ENCODE data around the gene TNIP2.
"Not testable (repeated sequence)": the region's sequence is repeated elsewhere in the genome, so short reads cannot be mapped to it uniquely, and the experiment has no call there.

Gene TNIP2

DNA sequence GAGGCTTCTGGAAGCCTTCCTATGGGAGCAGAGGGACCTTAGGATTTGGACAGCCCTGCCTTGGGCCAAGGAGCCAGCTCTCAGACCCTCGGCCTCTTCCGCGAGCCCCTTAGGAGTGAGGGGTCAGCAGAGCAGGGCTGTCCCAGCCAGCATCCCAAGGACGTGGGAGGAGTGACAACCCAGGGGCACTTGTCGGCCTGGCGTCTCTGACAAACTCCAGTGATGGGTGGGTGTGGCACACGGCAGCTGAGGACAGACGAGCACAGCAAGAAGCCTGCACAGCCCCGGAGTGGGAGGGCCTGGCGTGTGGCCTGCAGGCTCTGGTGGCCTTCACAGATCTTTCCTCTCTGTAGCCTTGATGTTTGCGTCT, 11.6 kb upstream of the TNIP2 start:
- DNase-seq = no peak

DNA sequence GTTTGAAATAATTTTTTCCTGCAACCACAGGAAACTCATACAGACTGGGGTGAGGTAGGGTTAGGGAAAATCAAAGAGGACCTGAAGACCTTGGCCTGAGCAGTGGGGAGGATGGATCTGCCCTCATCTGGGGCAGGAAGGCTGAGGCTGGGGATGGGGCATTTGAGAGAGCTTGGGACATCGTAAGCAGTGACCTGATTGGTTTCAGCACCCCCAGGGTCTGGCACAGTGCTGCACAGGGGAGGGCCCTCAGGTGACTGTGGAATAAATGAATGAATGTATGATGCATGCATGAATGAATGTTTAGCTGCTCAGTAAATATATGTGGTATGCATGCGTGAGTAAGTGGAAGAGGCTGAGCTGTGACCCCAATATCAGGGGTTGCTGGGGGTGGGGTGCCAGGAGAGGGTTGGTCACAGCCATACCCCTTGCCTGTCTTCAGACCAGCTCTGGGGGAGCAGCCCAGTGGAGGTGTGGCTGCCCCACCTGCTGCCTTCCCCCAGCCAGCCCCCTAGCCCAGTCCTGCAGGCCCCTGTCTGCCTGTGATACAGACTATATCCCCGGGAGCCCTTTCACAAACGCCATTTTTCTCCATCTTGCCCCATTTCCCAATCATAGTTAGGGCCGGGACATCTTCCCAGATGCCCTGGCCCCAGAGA, 11.0 kb upstream of the TNIP2 start:
- DNase-seq = no peak

DNA sequence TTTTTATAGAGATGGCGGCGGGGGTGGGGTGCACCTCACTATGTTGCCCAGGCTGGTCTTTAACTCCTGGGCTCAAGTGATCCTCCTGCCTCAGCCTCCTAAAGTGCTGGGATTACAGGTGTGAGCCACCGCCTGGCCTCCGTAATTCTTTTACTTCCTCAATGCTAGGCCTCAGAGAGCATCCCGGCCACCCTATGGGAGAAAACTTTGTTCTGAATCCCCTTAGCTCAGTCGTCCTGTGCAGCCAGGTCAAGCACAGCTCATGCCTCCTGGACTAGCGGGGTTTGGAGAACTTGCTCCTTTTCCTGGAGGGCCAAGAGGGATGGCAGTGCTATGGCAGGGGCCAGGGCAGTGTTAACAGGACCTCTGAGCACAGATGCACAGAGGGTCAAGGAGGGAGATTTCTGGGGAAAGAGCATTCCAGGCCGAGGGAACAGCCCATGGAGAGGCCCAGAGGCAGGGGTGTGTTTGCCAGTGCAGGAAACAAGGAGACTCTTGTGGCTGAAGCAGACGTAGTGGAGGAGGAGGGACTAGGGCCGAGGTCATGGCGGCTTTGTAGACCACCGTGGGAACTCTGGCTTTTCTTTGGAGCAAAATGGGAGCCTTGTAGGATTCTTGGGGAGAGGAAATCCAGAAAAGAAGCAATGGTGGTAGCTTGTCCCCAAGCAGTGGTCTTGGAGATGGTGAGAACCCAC, 9.8 kb upstream of the TNIP2 start:
- DNase-seq = no peak

DNA sequence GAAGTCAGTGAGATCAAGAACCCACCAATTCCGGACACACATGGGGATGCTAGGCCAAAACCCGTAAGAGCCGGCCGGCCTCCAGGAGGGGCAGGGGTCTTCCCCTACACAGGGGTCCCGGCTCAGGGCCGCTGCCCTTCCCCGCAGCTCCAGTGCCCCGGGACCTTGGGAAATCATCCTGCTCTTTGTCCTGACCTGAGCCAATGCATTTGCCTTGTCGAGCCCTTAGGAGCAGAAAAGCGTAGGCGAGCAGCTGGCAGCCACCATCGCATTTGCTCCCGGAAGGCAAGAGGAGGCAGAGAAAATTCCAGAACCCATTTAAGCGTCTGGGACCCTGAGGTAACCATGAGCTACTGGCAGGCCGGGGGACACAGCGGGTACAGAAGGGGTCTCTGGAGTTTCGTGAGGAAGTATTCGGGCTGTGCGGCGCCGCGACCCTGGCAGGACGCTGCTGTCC, 7.4 kb upstream of the TNIP2 start:
- no peak for DNase-seq

DNA sequence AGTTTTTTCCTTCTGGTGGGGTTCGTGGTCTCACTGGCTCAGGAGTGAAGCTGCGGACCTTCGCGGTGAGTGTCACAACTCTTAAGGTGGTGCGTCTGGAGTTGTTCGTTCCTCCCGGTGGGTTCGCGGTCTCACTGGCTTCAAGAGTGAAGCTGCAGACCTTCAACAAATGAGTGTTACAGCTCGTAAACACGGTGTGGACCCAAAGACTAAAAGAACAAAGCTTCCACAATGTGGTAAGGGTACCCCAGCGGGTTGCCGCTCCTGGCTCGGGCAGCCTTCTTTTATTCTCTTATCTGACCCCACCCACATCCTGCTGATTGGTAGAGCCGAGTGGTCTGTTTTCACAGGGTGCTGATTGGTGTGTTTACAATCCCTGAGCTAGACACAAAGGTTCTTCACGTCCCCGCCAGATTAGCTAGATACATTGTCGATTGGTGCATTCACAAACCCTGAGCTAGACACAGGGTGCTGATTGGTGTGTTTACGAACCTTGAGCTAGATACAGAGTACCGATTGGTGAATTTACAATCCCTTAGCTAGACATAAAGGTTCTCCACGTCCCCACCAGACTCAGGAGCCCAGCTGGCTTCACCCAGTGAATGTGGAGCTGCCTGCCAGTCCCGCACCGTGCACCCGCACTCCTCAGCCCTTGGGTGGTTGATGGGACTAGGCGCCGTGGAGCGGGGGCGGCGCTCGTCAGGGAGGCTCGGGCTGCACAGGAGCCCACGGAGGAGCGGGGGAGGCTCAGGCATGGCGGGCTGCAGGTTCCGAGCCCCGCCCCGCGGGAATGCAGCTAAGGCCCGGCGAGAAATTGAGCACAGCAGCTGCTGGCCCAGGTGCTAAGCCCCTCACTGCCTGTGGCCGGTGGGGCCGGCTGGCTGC, 6.6 kb upstream of the TNIP2 start:
- DNase-seq = not testable (repeated sequence)

DNA sequence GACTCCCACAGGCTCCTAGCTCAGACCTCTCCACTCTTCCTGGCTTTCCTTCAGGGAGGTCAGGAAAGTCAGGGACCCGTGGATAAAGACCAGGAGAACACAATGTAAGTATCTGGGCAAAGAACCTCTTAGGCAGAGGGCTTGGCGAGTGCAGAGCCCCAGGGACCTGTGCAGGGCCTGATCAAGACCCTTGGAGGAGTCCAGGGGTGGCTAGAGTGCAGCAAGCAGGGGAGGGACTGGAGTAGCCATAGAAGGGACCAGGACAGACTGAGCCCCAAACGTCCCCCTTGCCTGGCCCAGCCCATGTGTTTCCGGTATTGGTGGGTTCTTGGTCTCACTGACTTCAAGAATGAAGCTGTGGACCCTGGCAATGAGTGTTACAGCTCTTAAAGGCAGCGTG, 5.9 kb upstream of the TNIP2 start:
- DNase-seq = no peak

DNA sequence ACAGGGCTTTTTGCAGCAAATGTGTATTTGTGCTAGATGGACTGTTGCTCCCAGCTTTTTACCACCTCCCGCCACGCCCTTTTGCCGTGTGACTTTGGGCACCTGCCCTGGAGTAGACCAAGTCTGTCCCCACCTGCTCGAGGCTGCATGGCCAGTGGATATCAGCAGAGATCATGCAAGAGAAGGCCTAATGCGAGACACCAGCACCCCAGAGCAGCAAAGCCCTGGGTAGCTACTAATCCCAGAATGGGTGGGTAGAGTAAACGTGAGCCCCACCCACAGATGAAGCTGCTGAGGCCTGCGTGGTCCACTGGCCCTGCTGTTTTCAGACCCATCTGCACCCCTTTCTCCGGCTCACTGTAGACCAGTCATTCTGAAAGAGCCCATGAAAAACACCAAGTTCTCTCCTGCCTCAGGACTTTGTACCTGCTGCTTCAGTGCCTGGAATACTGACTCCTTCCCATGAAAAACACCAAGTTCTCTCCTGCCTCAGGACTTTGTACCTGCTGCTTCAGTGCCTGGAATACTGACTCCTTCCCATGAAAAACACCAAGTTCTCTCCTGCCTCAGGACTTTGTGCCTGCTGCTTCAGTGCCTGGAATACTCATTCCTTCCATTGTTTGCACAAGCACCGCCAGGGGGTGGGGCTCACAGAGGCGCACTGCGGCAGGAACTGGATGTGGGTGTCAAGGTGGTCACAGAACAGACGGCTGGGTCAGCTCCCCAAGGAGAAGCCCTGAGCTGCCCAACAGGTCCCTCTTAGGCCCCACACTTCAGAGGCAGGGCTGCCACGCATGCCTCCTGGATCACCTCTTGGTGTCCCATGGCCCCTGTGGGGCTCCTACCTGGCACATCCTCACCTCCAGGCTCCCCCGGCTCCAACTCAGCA, 5.1 kb upstream of the TNIP2 start:
- no peak for DNase-seq

DNA sequence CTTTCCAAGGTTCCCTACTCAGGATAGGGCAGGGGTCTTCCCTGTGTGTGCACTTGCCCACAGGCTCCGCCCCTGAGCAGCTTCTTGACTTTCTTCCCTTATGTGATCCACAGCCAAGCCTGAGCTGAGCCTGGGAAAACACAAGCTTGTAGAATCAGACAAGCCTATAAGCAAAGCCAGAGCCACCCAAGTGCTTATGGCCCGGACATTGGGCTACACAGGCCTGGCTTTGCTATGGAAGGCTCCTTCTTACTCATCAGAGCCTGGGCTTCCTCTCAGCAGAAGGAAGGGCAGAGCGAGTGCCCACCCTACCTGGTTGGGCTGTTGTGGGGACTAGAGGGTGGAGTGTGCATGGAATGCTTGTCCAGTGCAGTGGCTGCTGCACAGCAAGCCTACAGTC, 1.3 kb upstream of the TNIP2 start:
- DNase-seq = no peak

DNA sequence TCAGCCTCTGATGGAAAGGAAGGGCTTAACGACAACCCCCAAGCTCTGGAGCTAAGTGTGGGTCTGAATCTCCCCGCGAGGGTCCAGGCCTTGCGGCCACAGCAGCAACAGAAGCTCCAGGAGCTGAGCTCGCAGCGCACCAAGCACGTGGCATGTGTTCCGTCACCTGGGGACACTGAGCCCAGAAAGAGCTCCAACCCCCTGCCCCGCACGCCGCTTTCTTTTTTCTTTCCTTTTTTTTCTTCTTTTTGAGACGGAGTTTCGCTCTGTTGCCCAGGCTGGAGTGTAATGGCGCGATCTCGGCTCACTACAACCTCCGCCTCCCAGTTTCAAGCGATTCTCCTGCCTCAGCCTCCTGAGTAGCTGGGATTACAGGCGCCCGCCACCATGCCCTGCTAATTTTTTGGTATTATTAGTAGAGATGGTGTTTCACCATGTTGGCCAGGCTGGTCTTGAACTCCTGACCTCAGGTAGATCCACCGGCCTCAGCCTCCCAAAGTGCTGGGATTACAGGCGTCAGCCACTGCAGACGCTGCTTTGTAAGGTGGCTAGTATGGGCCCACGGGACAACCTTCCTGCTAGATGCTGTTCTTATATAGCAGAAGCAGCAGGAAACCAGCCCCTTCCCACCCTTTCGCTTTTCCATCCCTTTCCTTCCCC, 685 bp upstream of the TNIP2 start:
- no peak for DNase-seq

DNA sequence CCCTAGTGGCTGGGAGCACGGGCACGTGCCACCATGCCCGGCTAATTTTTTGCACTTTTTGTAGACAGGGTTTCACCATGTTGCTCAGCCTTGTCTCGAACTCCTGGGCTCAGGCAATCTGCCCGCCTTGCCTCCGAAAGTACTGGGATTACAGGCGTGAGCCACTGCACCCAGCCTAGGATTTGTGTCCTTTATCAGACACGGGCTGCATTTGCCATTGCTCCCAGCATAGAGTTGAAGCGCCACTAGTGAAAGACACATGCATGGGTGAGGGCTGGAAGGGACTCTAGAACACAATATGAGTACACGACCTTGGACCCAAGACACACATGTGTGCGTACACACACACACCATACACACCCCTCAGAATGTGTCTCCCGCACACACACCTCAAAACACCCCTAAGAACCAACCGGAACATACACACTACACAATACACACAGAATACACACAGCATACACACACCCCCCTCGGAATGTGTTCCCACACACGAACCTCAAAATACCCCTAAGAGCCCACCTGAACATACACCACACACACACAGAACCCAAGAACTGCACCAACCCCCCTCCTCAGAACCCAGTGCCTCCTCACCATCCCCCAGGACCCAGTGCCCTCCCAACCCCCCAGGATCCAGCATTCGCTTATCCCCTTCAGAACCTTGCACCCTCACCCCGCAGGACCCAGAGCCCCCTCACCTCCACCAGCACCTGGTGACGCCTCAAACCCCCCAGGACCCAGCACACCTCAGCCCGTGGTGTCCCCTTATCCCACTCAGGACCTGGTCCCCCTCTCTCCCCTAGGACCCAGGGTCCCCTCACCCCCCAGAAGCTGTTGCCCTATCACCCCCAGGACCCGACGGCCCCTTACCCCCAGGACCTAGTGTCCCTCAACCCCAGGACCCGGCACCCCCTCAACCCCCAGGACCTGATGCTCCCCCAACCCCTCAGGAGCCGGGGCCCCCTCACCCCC, 1.0 kb downstream of the TNIP2 start:
- no peak for DNase-seq

DNA sequence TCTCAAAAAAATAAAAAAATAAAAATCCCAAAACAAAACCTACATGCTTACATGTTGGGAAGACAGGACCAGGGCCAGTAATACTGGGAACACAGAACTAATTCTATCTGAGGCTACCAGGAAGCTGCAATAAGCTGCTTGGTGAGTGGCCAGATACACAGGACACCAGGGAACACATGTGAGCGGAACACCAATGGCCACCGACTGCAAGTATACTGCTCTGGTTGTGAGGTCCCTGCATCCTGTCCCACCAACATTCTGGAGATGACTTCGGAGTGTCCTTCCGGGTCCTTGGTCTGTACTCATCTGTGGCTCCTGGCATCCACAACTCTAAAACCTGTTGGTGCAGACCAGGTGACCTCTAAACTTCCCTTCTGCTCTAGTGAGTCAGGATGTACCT, 2.7 kb downstream of the TNIP2 start:
- DNase-seq = no peak

DNA sequence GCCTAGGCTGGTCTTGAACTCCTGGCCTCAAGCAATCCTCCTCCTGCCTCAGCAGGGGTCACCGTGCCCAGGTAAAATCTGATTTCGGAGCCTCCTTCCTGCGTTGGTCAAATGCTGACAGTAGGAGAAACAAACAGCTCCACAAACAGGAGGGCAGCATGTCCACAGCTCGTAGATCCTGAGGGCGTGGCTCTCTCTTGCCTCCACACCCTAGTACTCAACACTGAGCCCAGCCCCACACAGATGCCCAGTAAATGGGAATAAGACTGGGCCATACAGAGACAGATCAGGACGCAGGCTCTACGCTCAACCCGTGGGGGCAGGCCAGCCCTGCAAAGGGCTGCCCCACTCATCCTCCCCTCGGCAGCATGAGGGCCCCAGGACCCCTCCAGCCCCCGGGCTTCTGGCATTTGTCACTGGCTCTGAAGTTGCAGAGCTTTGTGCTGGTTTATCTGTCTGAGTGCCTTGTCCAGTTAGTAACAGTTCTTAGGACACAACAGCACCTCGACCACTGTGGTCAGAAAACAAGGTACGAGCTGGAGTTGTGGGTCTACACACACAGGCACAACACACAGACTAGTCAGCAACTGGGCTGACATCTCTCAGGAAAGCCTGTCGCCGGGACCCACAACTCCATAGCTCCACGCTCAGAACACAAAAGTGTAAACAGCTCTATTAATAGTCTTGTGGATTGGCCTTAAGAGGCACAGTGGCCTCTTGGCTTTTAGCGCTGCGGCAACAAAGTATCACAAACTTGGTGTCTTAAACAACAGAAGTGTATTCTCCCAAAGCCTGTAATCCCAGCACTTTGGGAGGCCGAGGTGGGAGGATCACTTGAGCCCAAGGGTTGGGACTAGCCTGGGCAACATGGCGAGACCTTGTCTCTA, 5.2 kb downstream of the TNIP2 start:
- no peak for DNase-seq

DNA sequence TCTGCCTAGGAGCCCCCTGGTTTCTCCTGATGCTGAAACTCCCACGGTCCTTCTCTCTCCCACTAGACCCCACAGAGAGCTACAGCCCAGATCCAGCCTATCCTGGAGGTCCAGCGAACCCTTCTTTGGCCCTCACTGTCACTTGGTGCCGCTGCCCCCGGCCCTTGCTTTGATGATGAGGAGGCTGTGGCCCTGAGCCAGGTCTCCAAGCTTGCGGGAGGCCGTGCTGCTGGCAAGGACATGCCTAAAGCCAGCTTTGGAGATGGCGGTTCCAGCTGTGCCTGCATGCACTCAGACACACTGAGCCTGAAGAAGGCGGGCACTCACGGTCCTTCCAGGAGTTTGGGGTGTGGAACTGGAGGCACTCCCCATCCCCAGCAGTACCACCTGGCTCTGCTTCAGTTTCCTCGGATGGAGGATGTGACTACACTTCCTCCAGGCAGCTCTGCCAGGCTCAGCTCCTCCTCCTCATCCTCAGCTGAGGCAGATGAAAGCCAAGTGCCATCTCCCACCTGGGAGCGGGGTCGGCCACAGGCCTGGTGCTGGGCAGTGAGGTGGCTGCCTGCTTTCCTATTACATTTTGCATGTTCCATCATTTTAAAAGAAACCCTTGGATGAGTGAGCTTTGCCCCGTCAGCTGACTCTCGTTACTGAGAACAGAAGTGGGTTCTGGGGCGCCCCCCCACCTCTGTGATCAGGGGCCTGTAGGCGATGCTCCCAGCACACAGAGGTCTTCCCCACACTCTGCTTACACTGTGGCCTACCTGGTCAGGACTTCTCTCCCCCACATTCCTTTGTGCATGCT, 9.0 kb downstream of the TNIP2 start:
- DNase-seq = no peak

DNA sequence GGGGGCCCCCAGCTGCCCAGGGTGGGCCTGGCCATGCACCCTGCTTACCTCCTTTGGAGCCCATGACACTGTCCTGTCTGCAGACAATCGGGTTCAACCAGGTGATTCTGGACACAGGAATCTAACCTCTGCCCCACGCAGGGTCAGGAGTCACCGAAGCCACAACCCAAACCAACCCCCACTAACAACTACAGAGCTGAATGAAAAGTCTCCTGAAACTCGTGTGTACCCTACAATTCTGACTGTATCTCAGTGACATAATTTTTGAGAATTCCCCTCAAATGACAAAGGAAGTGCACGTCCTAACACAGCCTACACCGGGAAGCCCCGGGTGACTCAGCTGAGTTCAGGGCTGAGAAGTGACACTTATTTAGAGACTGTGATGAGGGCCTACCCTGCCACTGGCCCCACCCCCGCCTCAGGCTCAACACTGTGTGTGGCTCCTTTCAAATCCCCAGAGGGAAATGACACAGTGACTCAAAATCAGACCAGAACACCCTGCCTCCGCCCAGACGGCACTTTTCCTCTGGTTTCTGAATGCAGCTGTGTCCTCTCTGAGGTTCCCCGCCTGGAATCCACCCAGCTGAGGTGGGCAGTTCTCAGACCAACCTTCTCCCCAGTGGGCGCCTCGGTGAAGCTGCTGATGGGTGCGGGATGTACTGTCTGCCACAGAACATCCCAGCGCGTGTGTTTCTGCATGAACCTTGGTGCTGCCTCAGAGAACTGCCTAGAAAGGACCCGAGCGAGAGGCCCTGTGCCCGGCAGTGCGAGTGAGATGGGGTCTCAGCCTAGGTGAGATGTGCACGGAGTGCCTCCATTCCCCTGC, 9.9 kb downstream of the TNIP2 start:
- peak; percentile 12 for DNase-seq

DNA sequence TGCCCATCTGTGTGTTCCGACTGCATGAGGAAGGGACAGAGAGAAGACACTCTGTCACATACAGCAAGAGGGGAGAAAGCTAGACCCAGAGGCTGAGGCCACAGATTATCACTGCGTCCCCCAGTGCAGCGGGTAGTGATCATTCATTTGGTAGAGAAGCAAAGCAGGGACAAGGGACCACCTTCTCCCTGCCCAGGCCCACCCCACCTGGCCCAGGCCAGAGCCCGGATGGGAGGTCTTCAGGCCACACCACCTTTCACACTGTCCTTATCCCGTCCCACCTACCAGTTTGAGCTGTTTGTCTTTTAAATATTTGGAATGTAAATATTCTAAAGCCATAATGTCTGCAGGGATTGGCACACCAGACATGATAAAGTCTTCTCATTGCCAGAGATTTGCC, 10.6 kb downstream of the TNIP2 start:
- DNase-seq = no peak

DNA sequence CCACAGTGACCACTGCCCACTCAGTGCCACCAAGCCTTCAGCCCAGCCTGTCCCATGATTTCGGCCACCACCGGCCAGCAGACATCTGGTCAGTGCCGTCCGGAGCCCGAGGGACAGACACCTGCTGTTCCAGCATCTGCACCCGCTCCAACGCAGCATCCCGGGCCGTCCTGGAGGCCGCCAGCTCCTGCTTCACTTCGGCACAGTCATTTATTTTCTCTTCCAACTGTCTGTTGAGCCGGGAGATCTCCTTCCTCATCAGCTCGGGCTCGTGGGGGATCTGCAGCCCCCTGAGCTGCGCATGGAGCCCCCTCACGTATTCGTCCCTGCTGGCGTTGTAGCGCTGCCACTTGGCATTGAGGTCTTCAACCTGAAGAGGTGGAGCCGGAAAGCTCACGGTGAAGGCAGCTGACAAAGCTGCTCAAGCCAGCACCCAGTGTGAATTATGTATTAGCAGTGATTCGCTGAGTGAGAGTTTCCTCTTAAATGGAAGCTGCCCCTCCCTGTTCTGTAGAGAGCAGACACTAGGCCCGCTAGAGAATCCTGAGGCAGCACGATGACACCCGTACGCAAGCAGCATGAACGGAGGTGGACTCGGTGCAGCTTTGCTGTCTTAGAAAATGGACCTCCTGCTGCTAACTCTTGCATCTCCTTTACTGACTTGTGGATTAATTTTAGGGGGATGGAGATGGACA, 11.4 kb downstream of the TNIP2 start:
- DNase-seq = no peak

All from HCEC 1CT (cell line).